Measurements from ENCODE around the gene EPHB1. TPM values are rescaled to one million over a fixed set of nuclear protein-coding genes. Genes with fewer than 3 reads are reported as not detected.

EPHB1 gene
- total RNA-seq, 1 experiment from 2014 or later = 7.0 TPM

GRCh38 chr3:135217730-135218129 is 422.7 kb downstream of the EPHB1 start (continued):
- no peak for TF ChIP-seq CTCF (IDR thresholded peaks at IDR 0.05)
- TF ChIP-seq FOXP4 (CRISPR knock-in tag; IDR thresholded peaks at IDR 0.05) = no peak
- TF ChIP-seq RELA (CRISPR knock-in tag; IDR thresholded peaks at IDR 0.05; ENCODE audit: borderline replicate concordance) = no peak
- TF ChIP-seq MLX (CRISPR knock-in tag; IDR thresholded peaks at IDR 0.05) = no peak
- no peak for TF ChIP-seq ZNF263 (CRISPR knock-in tag; IDR thresholded peaks at IDR 0.05; ENCODE audit: low read depth)
- no peak for TF ChIP-seq ZNF423 (CRISPR knock-in tag; IDR thresholded peaks at IDR 0.05)
- no peak for TF ChIP-seq ZNF425 (CRISPR knock-in tag; conservative IDR thresholded peaks at IDR 0.05)
- no peak for TF ChIP-seq ATF3 (CRISPR knock-in tag; conservative IDR thresholded peaks at IDR 0.05)
- no peak for TF ChIP-seq GRHL2 (CRISPR knock-in tag; IDR thresholded peaks at IDR 0.05; ENCODE audit: insufficient replicate concordance, severe bottlenecking)
- no peak for TF ChIP-seq ZNF416 (CRISPR knock-in tag; IDR thresholded peaks at IDR 0.05)
- TF ChIP-seq TEAD1 (CRISPR knock-in tag; IDR thresholded peaks at IDR 0.05) = no peak
- no peak for TF ChIP-seq PRRX2 (CRISPR knock-in tag; IDR thresholded peaks at IDR 0.05)

- Mint-ChIP-seq H3K9me3 (no peaks in the 10 kb centered on the region), H3K4me1 (peaks cover 61% of the 10 kb centered on the region), H3K36me3 (no peaks in the 10 kb centered on the region), H3K27ac (0 out of 2 replicates have a peak overlapping the region, but pooled peaks have one; percentile 1), H3K27me3 (ENCODE audit: low read depth) (no peaks in the 10 kb centered on the region), H3K4me3 (no peak overlapping the region)
- DNase-seq (ENCODE audit: low spot score) = peak; percentile 43
- CTCF ChIA-PET = interaction anchor here (1.3 kb wide), 1 partner anchor 424 kb away, joined by 4 read pairs; the partner anchor contains the start of gene EPHB1
- POLR2A ChIA-PET = no interaction called here
- ATAC-seq = peak; percentile 47
- no peak for TF ChIP-seq AR (CRISPR knock-in tag; IDR thresholded peaks at IDR 0.05)
- TF ChIP-seq TCF7 (CRISPR knock-in tag; IDR thresholded peaks at IDR 0.05; ENCODE audit: low read depth) = no peak
- no peak for TF ChIP-seq E2F4 (CRISPR knock-in tag; IDR thresholded peaks at IDR 0.05; ENCODE audit: borderline replicate concordance, low read depth)
- no peak for TF ChIP-seq ZNF532 (CRISPR knock-in tag; IDR thresholded peaks at IDR 0.05; ENCODE audit: borderline replicate concordance)
- TF ChIP-seq ZNF263 (CRISPR knock-in tag; IDR thresholded peaks at IDR 0.05; ENCODE audit: low read depth) = no peak
- no peak for TF ChIP-seq SMAD3 (CRISPR knock-in tag; IDR thresholded peaks at IDR 0.05; ENCODE audit: borderline replicate concordance)
- no peak for TF ChIP-seq PRRX2 (CRISPR knock-in tag; IDR thresholded peaks at IDR 0.05)
- no peak for TF ChIP-seq RELA (CRISPR knock-in tag; IDR thresholded peaks at IDR 0.05; ENCODE audit: borderline replicate concordance)
- no peak for TF ChIP-seq NR3C1 (CRISPR knock-in tag; conservative IDR thresholded peaks at IDR 0.05; ENCODE audit: low read depth)
These were observed 423.2 kb downstream of the EPHB1 start for GRCh38 chr3:135218304-135218703.
